ENCODE data around the gene KDM4C. TPM values are rescaled to one million over a fixed set of nuclear protein-coding genes. Genes with fewer than 3 reads are reported as not detected.

Gene KDM4C
- total RNA-seq, 4 donors from 2014 or later, result 25.2 to 41.1 (median 26.4) TPM

- no peaks in the 10 kb centered on the region for H3K9me3 ChIP-seq
- H3K4me1 ChIP-seq, result no peaks in the 10 kb centered on the region
- H3K36me3 ChIP-seq, result peaks cover 0 to 13% (median 0%) of the 10 kb centered on the region in 4 donors
- H3K27me3 ChIP-seq, result no peaks in the 10 kb centered on the region
- TF ChIP-seq CTCF (IDR thresholded peaks at IDR 0.05), result no peak
- no peak for TF ChIP-seq POLR2AphosphoS5 (IDR thresholded peaks at IDR 0.05)
- no peak for TF ChIP-seq POLR2A (IDR thresholded peaks at IDR 0.05; ENCODE audit: low read depth)
- no peak for TF ChIP-seq EP300 (IDR thresholded peaks at IDR 0.05)
- intact Hi-C loops (cut with DNase I), result no loop called here
- 100% methylated on average over 1 of the region's 1 CpG for WGBS
- no peak overlapping the region for H3K27ac ChIP-seq (replicated peaks in 1 of 4)
- H3K4me3 ChIP-seq, result no peak overlapping the region
- DNase-seq (ENCODE audit: extremely low spot score), result no peak
Measured at GRCh38 chr9:7121664-7122063, 363.9 kb downstream of the KDM4C start.

GRCh38 chr9:7123743-7124142 is 366.0 kb downstream of the KDM4C start:
- no peak for DNase-seq (ENCODE audit: extremely low spot score)
- Histone ChIP-seq H3K4me1 (no peaks in the 10 kb centered on the region), H3K36me3 (peaks cover 6 to 21% (median 7%) of the 10 kb centered on the region in 4 donors), H3K27ac (replicated peaks in 1 of 4) (no peak overlapping the region), H3K4me3 (no peak overlapping the region), H3K9me3 (no peaks in the 10 kb centered on the region), H3K27me3 (no peaks in the 10 kb centered on the region)
- intact Hi-C loops (cut with DNase I), result no loop called here
- WGBS, result 90% methylated on average over 4 of the region's 4 CpGs
- TF ChIP-seq EP300 (IDR thresholded peaks at IDR 0.05) (no peak), POLR2AphosphoS5 (IDR thresholded peaks at IDR 0.05) (no peak), CTCF (IDR thresholded peaks at IDR 0.05) (no peak), POLR2A (IDR thresholded peaks at IDR 0.05; ENCODE audit: low read depth) (no peak)

GRCh38 chr9:7125231-7125630 is 367.5 kb downstream of the KDM4C start:
- WGBS, result 87% methylated on average over 1 of the region's 2 CpGs
- TF ChIP-seq POLR2AphosphoS5 (IDR thresholded peaks at IDR 0.05) (no peak), CTCF (IDR thresholded peaks at IDR 0.05) (no peak)
- H3K4me3 ChIP-seq, result no peak overlapping the region
- no peaks in the 10 kb centered on the region for H3K4me1 ChIP-seq
- intact Hi-C loops (cut with DNase I), result no loop called here
- H3K36me3 ChIP-seq, result peaks cover 8 to 36% (median 10%) of the 10 kb centered on the region in 4 donors
- no peak for DNase-seq (ENCODE audit: extremely low spot score)
- H3K9me3 ChIP-seq, result no peaks in the 10 kb centered on the region
- no peaks in the 10 kb centered on the region for H3K27me3 ChIP-seq
- H3K27ac ChIP-seq (replicated peaks in 1 of 4), result no peak overlapping the region

GRCh38 chr9:7129391-7129790 is 371.6 kb downstream of the KDM4C start:
- no peak overlapping the region for H3K27ac ChIP-seq (replicated peaks in 1 of 4)
- no peak for TF ChIP-seq POLR2A (IDR thresholded peaks at IDR 0.05; ENCODE audit: low read depth)
- no peak for TF ChIP-seq CTCF (IDR thresholded peaks at IDR 0.05)
- no peak for TF ChIP-seq POLR2AphosphoS5 (IDR thresholded peaks at IDR 0.05)
- no peak for TF ChIP-seq EP300 (IDR thresholded peaks at IDR 0.05)
- no peak for DNase-seq (ENCODE audit: extremely low spot score)
- H3K9me3 ChIP-seq, result no peaks in the 10 kb centered on the region
- intact Hi-C loops (cut with DNase I), result no loop called here
- H3K36me3 ChIP-seq, result peaks cover 8 to 51% (median 14%) of the 10 kb centered on the region in 4 donors
- no peaks in the 10 kb centered on the region for H3K4me1 ChIP-seq
- no peak overlapping the region for H3K4me3 ChIP-seq
- WGBS, result 83% methylated on average over 2 of the region's 2 CpGs
- no peaks in the 10 kb centered on the region for H3K27me3 ChIP-seq

- intact Hi-C loops (cut with DNase I), result no loop called here
- Histone ChIP-seq H3K27ac (replicated peaks in 1 of 4) (no peak overlapping the region), H3K9me3 (no peaks in the 10 kb centered on the region), H3K4me3 (no peak overlapping the region), H3K36me3 (peaks cover 8 to 60% (median 15%) of the 10 kb centered on the region in 4 donors), H3K27me3 (no peaks in the 10 kb centered on the region), H3K4me1 (no peaks in the 10 kb centered on the region)
- 97% methylated on average over 4 of the region's 4 CpGs for WGBS
- TF ChIP-seq EP300 (IDR thresholded peaks at IDR 0.05) (no peak), POLR2A (IDR thresholded peaks at IDR 0.05; ENCODE audit: low read depth) (no peak), POLR2AphosphoS5 (IDR thresholded peaks at IDR 0.05) (no peak), CTCF (IDR thresholded peaks at IDR 0.05) (no peak)
- DNase-seq (ENCODE audit: extremely low spot score), result no peak
Measured at GRCh38 chr9:7130266-7130820, 372.6 kb downstream of the KDM4C start.
